Adrenal gland (tissue), 5 donors: ENCODE measurements around the gene PRSS1.

Experiments used
- CTCF ChIP-seq, 6 experiments: fragments of 450-650 bp in 4 of 6; fragments of 200-600 bp in 2 of 6; sonication (generic) in 1 of 6; IDR thresholded peaks; 1 replicate in 5 of 6; 2 replicates in 1 of 6; pipeline versions ENCODE4 v1.5.1 to v1.8.0; 2016 to 2021; ENCODE audit warnings: antibody characterized with exemption in 6 of 6, mild to moderate bottlenecking in 2 of 6, moderate library complexity in 1 of 6
- POLR2A ChIP-seq, 2 donors: fragments of 450-650 bp; IDR thresholded peaks; one replicate each; pipeline ENCODE4 v1.6.1; 2017; ENCODE audit warnings: antibody characterized with exemption in 2 of 2, mild to moderate bottlenecking in 2 of 2, moderate library complexity in 1 of 2
- donor health status: DM: no; HTN: no; CAD: no.

- TF ChIP-seq CTCF (IDR thresholded peaks at IDR 0.05) (no peak), POLR2A (IDR thresholded peaks at IDR 0.05) (no peak)
These were observed 43.3 kb downstream of the PRSS1 start for GRCh38 chr7:142792593-142792992.
